ENCODE measurements around the gene TCP11L2.
"Not testable (repeated sequence)": the region's sequence is repeated elsewhere in the genome, so short reads cannot be mapped to it uniquely, and the experiment has no call there.

Gene TCP11L2

DNA sequence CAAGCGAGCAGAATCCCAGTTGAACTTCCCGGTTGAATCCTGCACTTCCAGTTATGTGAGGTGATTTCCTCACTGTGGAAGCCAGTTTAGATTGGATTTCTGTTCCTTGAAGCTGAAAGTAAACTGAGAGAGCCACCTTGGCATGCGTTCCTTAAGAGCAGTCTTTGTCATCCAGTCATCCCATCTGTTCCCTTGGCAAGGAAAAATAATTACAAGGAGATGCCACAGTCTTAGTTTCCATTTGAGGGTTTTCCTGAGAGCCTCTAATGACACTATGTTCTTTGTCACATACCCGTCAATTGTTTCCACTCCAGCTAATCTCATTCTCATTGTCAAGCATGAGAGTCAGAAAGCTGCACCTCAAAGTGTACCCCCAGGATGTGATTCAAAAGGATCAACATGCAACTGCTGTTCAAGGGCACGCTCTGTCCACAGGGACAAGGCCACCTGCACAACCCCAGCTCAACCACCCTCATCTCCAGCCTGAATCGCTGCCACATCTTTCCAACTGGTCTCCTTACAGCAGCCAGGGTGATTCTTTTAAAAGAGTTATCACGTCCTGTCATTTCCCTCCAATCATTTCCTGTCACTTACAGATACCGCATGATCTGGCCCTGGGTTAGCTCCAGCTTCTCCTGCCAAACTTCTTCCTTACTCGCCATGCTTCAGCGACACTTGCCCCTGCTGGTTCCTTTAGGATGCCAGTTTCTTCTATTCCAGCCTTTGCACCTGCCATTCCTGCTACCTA lies 18.0 kb upstream of the TCP11L2 start:
- no peak for DNase-seq (ENCODE audit: low read depth)

GRCh38 chr12:106285982-106286381 lies 16.6 kb upstream of the TCP11L2 start:
- DNase-seq (ENCODE audit: low read depth), result no peak

GRCh38 chr12:106286576-106287162 lies 15.9 kb upstream of the TCP11L2 start:
- DNase-seq (ENCODE audit: low read depth), result not testable (repeated sequence)

GRCh38 chr12:106287364-106287763 lies 15.2 kb upstream of the TCP11L2 start:
- DNase-seq (ENCODE audit: low read depth), result no peak

- DNase-seq (ENCODE audit: low read depth), result no peak
These were observed 14.4 kb upstream of the TCP11L2 start for GRCh38 chr12:106288101-106288493.

DNA sequence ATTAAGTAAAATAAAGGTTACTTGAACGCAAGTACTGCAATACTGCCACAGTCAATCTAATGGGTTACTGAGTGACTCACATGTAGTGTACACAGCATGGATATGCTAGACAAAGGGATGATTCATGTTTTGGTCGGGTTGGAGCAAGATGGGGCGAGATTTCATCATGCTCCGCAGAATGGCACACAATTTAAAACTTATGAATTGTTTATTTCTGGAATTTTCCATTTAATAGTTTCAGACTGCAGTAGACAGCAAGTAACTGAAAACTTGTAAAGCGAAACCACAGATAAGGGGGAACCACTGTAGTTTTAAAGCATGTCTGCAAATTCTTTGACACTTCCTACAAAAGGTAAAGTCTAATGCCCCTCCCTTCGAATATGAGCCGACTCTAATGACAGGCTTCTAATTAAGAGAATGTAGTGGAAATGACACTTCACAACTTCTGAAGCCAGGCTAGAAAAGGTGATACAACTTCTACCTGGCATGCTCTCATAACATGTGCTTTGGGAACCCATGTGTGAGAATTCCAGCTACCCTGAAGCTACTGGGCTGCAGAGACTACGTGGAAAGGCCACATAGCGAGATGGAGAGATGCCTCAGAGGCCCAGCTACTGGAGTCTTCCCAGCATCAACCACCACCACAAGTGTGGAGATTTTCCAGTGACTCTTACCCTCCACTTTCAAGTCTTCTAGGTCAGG lies 13.9 kb upstream of the TCP11L2 start:
- peak; percentile 81 for DNase-seq (ENCODE audit: low read depth)

GRCh38 chr12:106289196-106289681 lies 13.3 kb upstream of the TCP11L2 start:
- DNase-seq (ENCODE audit: low read depth), result no peak

DNA sequence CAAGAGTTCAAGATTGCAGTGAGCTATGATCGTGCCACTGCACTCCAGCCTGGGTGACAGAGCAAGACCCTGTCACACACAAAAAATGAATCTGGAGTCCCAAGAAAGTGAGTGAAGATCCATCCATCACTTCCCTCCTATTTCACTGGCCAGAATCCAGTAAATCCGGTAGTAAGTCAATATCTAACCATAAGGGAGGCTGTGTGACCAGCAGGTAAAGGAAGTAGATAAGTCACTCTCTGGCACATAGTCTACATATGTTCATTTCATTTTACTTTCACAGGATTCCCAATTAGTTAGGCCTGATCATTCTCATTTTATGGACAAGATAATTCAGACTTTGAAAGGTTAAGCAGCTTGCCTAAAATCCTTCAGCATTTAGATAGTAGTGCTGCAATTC lies 11.9 kb upstream of the TCP11L2 start:
- no peak for DNase-seq (ENCODE audit: low read depth)

DNA sequence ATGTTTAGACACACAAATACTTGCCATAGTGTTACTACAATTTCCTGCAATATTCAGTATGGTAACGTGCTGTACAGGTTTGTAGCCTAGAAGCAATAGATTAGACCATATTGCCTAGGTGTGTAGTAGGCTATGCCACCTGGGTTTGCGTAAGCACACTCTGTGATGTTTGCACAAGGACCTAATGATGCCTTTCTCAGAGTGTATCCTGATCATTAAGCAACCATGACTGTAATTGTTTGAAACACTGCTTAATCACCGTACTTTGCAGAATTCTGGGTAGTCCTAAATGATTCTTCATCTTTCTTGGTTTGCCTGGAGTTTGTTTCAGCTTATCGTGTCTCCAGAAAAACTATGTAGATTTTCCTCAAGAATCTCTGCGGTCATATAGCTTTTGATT lies 11.2 kb upstream of the TCP11L2 start:
- DNase-seq (ENCODE audit: low read depth), result no peak

GRCh38 chr12:106292339-106292738 lies 10.2 kb upstream of the TCP11L2 start:
- no peak for DNase-seq (ENCODE audit: low read depth)

GRCh38 chr12:106296179-106296877 lies 6.2 kb upstream of the TCP11L2 start:
- DNase-seq (ENCODE audit: low read depth), result peak; percentile 88

GRCh38 chr12:106297075-106297474 lies 5.5 kb upstream of the TCP11L2 start:
- no peak for DNase-seq (ENCODE audit: low read depth)

GRCh38 chr12:106297681-106298080 lies 4.9 kb upstream of the TCP11L2 start:
- no peak for DNase-seq (ENCODE audit: low read depth)

DNA sequence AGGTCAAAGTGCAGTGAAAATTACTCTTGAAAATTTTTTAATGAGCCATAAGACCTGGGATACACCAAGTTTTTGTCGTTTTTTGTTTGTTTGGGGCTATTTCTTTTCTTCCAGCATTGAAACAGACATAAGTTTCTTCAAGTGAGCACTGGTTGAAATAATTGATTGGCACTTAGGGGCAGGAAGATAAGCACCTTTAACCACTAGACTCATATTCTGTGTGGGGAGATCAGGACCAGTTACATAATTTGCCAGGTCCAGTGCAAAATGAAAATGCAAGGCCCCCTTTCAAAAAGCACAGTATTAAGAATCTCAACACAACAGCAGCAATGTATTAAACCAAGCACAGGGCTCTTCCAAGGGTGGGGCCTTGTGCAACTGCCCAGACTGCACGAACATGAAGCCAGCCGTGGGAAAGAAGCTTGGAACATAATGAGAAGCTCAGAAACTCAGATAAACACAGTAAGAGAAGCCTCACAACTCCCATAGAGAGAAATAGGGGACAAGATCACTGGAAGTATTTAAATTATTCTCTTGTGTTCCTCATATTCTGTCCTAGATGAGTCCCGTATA lies 3.2 kb upstream of the TCP11L2 start:
- no peak for DNase-seq (ENCODE audit: low read depth)

DNA sequence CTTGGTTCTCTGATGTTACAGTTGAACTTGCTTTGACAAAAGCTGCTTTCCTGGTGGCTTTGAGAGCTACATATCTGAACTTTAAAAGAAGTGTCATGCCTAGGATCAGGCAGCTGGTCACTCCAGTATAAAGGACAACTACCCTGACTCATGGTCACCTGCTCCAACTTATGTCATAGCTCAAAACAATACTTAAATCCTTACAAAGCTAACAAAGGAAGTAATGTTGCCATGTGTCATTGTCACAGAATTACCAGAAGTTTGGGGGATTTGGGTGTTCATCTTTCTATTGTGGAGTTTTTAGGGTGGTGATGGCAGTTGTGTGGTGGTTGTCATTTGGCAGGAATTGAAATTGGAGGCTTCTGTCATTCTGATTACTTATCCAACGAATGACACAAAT lies 1.8 kb upstream of the TCP11L2 start:
- DNase-seq (ENCODE audit: low read depth), result no peak

- DNase-seq (ENCODE audit: low read depth), result no peak
These were observed 1.3 kb upstream of the TCP11L2 start for GRCh38 chr12:106301241-106301610.

- DNase-seq (ENCODE audit: low read depth), result no peak
These were observed 767 bp upstream of the TCP11L2 start for GRCh38 chr12:106301611-106302321.

GRCh38 chr12:106303202-106303820 lies 778 bp downstream of the TCP11L2 start:
- no peak for DNase-seq (ENCODE audit: low read depth)

- DNase-seq (ENCODE audit: low read depth), result no peak
These were observed 1.5 kb downstream of the TCP11L2 start for GRCh38 chr12:106304001-106304421.

GRCh38 chr12:106304797-106305196 lies 2.3 kb downstream of the TCP11L2 start:
- no peak for DNase-seq (ENCODE audit: low read depth)

DNA sequence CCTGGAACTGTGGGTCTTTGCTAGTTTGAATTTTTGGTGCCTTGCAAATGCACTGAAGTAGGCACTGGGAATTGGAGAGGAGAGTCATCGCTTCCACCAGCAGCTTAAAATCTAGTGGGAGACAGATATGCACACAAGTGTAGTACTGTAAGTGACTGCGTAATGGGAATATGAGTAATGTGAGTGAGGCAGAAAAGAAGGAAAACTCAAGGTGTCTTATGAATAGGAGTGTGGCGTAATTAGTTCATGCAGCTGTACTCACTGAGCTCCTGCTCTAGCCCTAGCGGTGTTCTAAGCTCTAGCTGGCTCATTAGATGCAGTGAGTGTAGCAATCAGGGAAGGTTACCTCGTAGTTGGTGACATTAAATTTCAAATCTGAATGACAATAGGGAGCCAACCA lies 2.8 kb downstream of the TCP11L2 start:
- no peak for DNase-seq (ENCODE audit: low read depth)
